ENCODE data around the gene RPL37. TPM values are rescaled to one million over a fixed set of nuclear protein-coding genes. Genes with fewer than 3 reads are reported as not detected.

The RPL37 gene
- total and polyA plus RNA-seq, 9 of the 15 experiments (the other 6 are each of a cell fraction or from before 2014, with no cell fraction given): 2,342 to 7,963 (median 4,091) TPM

DNA sequence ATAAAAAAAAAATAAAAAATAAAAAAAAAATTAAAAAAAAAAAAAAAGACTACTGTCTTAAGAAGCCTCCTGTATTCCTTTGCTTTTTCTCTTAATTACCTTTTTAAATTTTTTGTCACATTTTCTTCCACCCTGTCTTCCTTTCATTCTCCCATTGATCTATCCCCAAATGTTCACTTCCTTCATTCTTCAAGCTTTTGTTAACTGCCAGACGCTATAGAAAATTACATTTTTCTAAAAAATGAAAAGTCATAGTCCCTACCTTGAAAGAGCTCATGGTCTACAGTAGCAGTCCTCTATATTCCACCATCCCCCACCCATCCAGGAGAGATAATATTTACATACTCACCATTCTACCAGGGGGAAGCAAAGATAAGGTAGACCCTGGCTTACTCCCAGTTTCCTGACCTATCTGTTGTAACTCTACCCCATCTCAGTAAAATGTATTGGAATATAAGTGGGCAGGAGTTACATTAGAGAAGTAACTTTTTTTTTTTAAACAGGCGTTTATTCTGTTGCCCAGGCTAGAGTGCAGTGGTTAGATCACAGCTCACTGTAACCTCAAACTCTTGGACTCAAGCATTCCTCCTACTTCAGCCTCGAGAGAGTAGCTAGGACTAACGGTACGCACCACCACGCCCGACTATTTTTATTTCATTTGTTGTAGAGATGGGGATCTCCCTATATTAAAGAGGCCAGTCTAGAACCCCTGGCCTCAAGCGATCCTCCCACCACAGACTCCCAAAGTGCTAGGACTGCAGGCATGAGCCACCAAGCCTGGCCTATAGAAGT lies 33.1 kb downstream of the RPL37 start (continued):
- TF ChIP-seq, protein P1, sequence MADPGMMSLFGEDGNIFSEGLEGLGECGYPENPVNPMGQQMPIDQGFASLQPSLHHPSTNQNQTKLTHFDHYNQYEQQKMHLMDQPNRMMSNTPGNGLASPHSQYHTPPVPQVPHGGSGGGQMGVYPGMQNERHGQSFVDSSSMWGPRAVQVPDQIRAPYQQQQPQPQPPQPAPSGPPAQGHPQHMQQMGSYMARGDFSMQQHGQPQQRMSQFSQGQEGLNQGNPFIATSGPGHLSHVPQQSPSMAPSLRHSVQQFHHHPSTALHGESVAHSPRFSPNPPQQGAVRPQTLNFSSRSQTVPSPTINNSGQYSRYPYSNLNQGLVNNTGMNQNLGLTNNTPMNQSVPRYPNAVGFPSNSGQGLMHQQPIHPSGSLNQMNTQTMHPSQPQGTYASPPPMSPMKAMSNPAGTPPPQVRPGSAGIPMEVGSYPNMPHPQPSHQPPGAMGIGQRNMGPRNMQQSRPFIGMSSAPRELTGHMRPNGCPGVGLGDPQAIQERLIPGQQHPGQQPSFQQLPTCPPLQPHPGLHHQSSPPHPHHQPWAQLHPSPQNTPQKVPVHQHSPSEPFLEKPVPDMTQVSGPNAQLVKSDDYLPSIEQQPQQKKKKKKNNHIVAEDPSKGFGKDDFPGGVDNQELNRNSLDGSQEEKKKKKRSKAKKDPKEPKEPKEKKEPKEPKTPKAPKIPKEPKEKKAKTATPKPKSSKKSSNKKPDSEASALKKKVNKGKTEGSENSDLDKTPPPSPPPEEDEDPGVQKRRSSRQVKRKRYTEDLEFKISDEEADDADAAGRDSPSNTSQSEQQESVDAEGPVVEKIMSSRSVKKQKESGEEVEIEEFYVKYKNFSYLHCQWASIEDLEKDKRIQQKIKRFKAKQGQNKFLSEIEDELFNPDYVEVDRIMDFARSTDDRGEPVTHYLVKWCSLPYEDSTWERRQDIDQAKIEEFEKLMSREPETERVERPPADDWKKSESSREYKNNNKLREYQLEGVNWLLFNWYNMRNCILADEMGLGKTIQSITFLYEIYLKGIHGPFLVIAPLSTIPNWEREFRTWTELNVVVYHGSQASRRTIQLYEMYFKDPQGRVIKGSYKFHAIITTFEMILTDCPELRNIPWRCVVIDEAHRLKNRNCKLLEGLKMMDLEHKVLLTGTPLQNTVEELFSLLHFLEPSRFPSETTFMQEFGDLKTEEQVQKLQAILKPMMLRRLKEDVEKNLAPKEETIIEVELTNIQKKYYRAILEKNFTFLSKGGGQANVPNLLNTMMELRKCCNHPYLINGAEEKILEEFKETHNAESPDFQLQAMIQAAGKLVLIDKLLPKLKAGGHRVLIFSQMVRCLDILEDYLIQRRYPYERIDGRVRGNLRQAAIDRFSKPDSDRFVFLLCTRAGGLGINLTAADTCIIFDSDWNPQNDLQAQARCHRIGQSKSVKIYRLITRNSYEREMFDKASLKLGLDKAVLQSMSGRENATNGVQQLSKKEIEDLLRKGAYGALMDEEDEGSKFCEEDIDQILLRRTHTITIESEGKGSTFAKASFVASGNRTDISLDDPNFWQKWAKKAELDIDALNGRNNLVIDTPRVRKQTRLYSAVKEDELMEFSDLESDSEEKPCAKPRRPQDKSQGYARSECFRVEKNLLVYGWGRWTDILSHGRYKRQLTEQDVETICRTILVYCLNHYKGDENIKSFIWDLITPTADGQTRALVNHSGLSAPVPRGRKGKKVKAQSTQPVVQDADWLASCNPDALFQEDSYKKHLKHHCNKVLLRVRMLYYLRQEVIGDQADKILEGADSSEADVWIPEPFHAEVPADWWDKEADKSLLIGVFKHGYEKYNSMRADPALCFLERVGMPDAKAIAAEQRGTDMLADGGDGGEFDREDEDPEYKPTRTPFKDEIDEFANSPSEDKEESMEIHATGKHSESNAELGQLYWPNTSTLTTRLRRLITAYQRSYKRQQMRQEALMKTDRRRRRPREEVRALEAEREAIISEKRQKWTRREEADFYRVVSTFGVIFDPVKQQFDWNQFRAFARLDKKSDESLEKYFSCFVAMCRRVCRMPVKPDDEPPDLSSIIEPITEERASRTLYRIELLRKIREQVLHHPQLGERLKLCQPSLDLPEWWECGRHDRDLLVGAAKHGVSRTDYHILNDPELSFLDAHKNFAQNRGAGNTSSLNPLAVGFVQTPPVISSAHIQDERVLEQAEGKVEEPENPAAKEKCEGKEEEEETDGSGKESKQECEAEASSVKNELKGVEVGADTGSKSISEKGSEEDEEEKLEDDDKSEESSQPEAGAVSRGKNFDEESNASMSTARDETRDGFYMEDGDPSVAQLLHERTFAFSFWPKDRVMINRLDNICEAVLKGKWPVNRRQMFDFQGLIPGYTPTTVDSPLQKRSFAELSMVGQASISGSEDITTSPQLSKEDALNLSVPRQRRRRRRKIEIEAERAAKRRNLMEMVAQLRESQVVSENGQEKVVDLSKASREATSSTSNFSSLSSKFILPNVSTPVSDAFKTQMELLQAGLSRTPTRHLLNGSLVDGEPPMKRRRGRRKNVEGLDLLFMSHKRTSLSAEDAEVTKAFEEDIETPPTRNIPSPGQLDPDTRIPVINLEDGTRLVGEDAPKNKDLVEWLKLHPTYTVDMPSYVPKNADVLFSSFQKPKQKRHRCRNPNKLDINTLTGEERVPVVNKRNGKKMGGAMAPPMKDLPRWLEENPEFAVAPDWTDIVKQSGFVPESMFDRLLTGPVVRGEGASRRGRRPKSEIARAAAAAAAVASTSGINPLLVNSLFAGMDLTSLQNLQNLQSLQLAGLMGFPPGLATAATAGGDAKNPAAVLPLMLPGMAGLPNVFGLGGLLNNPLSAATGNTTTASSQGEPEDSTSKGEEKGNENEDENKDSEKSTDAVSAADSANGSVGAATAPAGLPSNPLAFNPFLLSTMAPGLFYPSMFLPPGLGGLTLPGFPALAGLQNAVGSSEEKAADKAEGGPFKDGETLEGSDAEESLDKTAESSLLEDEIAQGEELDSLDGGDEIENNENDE (IDR thresholded peaks at IDR 0.05; ENCODE audit: low read depth, low read length): no peak
- no peak for TF ChIP-seq BDP1 (IDR thresholded peaks at IDR 0.05; ENCODE audit: insufficient read depth, insufficient read length)
- TF ChIP-seq ZNF408 (CRISPR knock-in tag; IDR thresholded peaks at IDR 0.05; ENCODE audit: low read depth): no peak
- peak; percentile 73; the same call in 1 of the 2 replicates for TF ChIP-seq MYNN (IDR thresholded peaks at IDR 0.05)
- no peak for TF ChIP-seq MYNN (CRISPR knock-in tag; IDR thresholded peaks at IDR 0.05)
- TF ChIP-seq SIN3B (IDR thresholded peaks at IDR 0.05; ENCODE audit: low read depth): no peak
- 0 out of 2 replicates have a peak, but pooled peaks have one; percentile 39 for TF ChIP-seq MEF2D (tag; conservative IDR thresholded peaks at IDR 0.05; ENCODE audit: low read depth)
- TF ChIP-seq, protein P2, sequence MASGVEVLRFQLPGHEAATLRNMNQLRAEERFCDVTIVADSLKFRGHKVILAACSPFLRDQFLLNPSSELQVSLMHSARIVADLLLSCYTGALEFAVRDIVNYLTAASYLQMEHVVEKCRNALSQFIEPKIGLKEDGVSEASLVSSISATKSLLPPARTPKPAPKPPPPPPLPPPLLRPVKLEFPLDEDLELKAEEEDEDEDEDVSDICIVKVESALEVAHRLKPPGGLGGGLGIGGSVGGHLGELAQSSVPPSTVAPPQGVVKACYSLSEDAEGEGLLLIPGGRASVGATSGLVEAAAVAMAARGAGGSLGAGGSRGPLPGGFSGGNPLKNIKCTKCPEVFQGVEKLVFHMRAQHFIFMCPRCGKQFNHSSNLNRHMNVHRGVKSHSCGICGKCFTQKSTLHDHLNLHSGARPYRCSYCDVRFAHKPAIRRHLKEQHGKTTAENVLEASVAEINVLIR (CRISPR knock-in tag; IDR thresholded peaks at IDR 0.05): no peak; the same call in 1 of the 2 replicates
- TF ChIP-seq ZNF121 (CRISPR knock-in tag; conservative IDR thresholded peaks at IDR 0.05): no peak
- TF ChIP-seq, protein P3, sequence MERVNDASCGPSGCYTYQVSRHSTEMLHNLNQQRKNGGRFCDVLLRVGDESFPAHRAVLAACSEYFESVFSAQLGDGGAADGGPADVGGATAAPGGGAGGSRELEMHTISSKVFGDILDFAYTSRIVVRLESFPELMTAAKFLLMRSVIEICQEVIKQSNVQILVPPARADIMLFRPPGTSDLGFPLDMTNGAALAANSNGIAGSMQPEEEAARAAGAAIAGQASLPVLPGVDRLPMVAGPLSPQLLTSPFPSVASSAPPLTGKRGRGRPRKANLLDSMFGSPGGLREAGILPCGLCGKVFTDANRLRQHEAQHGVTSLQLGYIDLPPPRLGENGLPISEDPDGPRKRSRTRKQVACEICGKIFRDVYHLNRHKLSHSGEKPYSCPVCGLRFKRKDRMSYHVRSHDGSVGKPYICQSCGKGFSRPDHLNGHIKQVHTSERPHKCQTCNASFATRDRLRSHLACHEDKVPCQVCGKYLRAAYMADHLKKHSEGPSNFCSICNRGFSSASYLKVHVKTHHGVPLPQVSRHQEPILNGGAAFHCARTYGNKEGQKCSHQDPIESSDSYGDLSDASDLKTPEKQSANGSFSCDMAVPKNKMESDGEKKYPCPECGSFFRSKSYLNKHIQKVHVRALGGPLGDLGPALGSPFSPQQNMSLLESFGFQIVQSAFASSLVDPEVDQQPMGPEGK (CRISPR knock-in tag; IDR thresholded peaks at IDR 0.05; ENCODE audit: borderline replicate concordance): no peak
- peak; percentile 14; the same call in 1 of the 2 replicates for TF ChIP-seq PHF8 (IDR thresholded peaks at IDR 0.05; ENCODE audit: borderline replicate concordance, low read length)
- TF ChIP-seq ASH1L (IDR thresholded peaks at IDR 0.05; ENCODE audit: borderline replicate concordance, low read depth, partially characterized antibody): peak; percentile 43
- no peak for TF ChIP-seq ZNF232 (CRISPR knock-in tag; IDR thresholded peaks at IDR 0.05)
